IMR-90 (cell line): ENCODE results near the gene TMEM208. TPM values are rescaled to one million over a fixed set of nuclear protein-coding genes. Genes with fewer than 3 reads are reported as not detected.

Experiments used
- ATAC-seq: fragments of 200-7000 bp; cut with Tn5 transposase; 2 replicates; pipeline ENCODE4 v1.9.1; 2020; ENCODE audit warnings: low read depth, mild to moderate bottlenecking, moderate library complexity
- BruUV-seq: library from RNA; stranded (reverse); fragments of 400-500 nt; replicated peaks from 2 replicates; lab custom pipeline; 2021; lab: Mats Ljungman, UMichigan
- CTCF ChIA-PET: fragments of 300-600 bp; formaldehyde crosslinking; extraction: SDS; loops from one replicate; lab custom pipeline; 2021; ENCODE audit warnings: antibody characterized with exemption; lab: Yijun Ruan, JAX
- POLR2A ChIA-PET: fragments of 300-600 bp; sonication (Branson Sonifier 250); formaldehyde crosslinking; loops from one replicate; lab custom pipeline; 2022; ENCODE audit warnings: antibody characterized with exemption; ENCODE audit not compliant: unreplicated experiment; lab: Charles Lee
- DNase-seq: peaks from one replicate; pipeline ENCODE4 v3.0.0; 2013
- H2AFZ ChIP-seq: replicated peaks from 2 replicates; pipeline ENCODE3; 2013; ENCODE audit warnings: low read length, mild to moderate bottlenecking; ENCODE audit not compliant: poor library complexity
- H2AK5ac ChIP-seq: 2 replicates; pipeline ENCODE4 v1.6.1; 2013; ENCODE audit warnings: low read depth, low read length, inconsistent platforms
- H2AK9ac ChIP-seq: replicated peaks from 2 replicates; pipeline ENCODE3; 2013; ENCODE audit warnings: mild to moderate bottlenecking, low read depth, low read length, moderate library complexity; ENCODE audit not compliant: poor library complexity
- H2BK120ac ChIP-seq: 2 replicates; pipeline ENCODE4 v1.6.1; 2013; ENCODE audit warnings: low read depth, low read length, inconsistent platforms
- H2BK15ac ChIP-seq: 3 replicates; pipeline ENCODE4 v1.6.1; 2013; ENCODE audit warnings: low read depth, low read length, inconsistent platforms
- H2BK20ac ChIP-seq: 2 replicates; pipeline ENCODE4 v1.6.1; 2013; ENCODE audit warnings: low read depth, mild to moderate bottlenecking, inconsistent platforms, low read length, moderate library complexity
- H2BK5ac ChIP-seq: 2 replicates; pipeline ENCODE4 v1.6.1; 2013; ENCODE audit warnings: mild to moderate bottlenecking, low read depth, low read length, inconsistent platforms; ENCODE audit not compliant: poor library complexity, severe bottlenecking
- H3K14ac ChIP-seq: replicated peaks from 2 replicates; pipeline ENCODE4 v1.6.1; 2013; ENCODE audit warnings: low read depth, low read length, inconsistent platforms
- H3K18ac ChIP-seq: 2 replicates; pipeline ENCODE4 v1.6.1; 2013; ENCODE audit warnings: low read depth, low read length, control low read depth
- H3K23ac ChIP-seq: 2 replicates; pipeline ENCODE4 v1.6.1; 2013; ENCODE audit warnings: low read depth, low read length, inconsistent platforms
- H3K27ac ChIP-seq: 2 replicates; pipeline ENCODE4 v1.5.1; 2013; ENCODE audit warnings: mild to moderate bottlenecking, control low read depth, low read length; ENCODE audit not compliant: insufficient read depth
- H3K27me3 ChIP-seq: 2 replicates; pipeline ENCODE4 v1.6.1; 2013; ENCODE audit warnings: low read length; ENCODE audit not compliant: control insufficient read depth, insufficient read depth
- H3K36me3 ChIP-seq: 2 replicates; pipeline ENCODE4 v1.6.1; 2013; ENCODE audit warnings: low read length, mixed read lengths; ENCODE audit not compliant: control insufficient read depth, insufficient read depth
- H3K4ac ChIP-seq: 2 replicates; pipeline ENCODE4 v1.6.1; 2013; ENCODE audit warnings: low read depth, low read length, inconsistent platforms
- H3K4me1 ChIP-seq: 2 replicates; pipeline ENCODE4 v1.6.1; 2013; ENCODE audit warnings: low read length, mixed read lengths; ENCODE audit not compliant: control insufficient read depth, insufficient read depth
- H3K4me2 ChIP-seq: 2 replicates; pipeline ENCODE4 v1.6.1; 2013; ENCODE audit warnings: low read depth, mild to moderate bottlenecking, control low read depth, low read length, moderate library complexity
- H3K4me3 ChIP-seq: 2 replicates; pipeline ENCODE4 v1.5.1; 2013; ENCODE audit warnings: low read depth, mild to moderate bottlenecking, control low read depth, low read length, moderate library complexity; ENCODE audit not compliant: insufficient read depth
- H3K56ac ChIP-seq: 2 replicates; pipeline ENCODE4 v1.6.1; 2013; ENCODE audit warnings: low read length, inconsistent platforms; ENCODE audit not compliant: insufficient read depth; ENCODE audit errors: extremely low read depth
- H3K79me1 ChIP-seq, 2 experiments: 2 replicates each; pipeline ENCODE4 v1.6.1; 2013; ENCODE audit warnings: low read length in 2 of 2, inconsistent platforms in 1 of 2, low read depth in 1 of 2
- H3K9ac ChIP-seq: 2 replicates; pipeline ENCODE4 v1.6.1; 2013; ENCODE audit warnings: low read depth, low read length, control low read depth
- H3K9me1 ChIP-seq: 2 replicates; pipeline ENCODE4 v1.6.1; 2013; ENCODE audit warnings: low read length, inconsistent platforms; ENCODE audit not compliant: insufficient read depth
- H3K9me3 ChIP-seq: 2 replicates; pipeline ENCODE4 v1.6.1; 2013; ENCODE audit warnings: low read length; ENCODE audit not compliant: control insufficient read depth, insufficient read depth
- H4K20me1 ChIP-seq: 2 replicates; pipeline ENCODE4 v1.6.1; 2013; ENCODE audit warnings: low read length, inconsistent platforms; ENCODE audit not compliant: insufficient read depth
- H4K5ac ChIP-seq: 2 replicates; pipeline ENCODE4 v1.6.1; 2013; ENCODE audit warnings: mild to moderate bottlenecking, low read depth, low read length, control low read depth
- H4K8ac ChIP-seq, 2 experiments: 2 replicates each; pipeline ENCODE4 v1.6.1; 2013; ENCODE audit warnings: low read depth in 2 of 2, low read length in 2 of 2, control low read depth in 1 of 2, inconsistent platforms in 1 of 2
- H4K91ac ChIP-seq: 2 replicates; pipeline ENCODE4 v1.6.1; 2013; ENCODE audit warnings: low read depth, low read length, inconsistent platforms; ENCODE audit not compliant: insufficient read depth
- CEBPB ChIP-seq: IDR thresholded peaks from 2 replicates; pipeline ENCODE4 v1.6.1; 2012; ENCODE audit warnings: low read depth, low read length, improper control_type of control experiment
- CHD1 ChIP-seq: IDR thresholded peaks from 2 replicates; pipeline ENCODE4 v1.6.1; 2012; ENCODE audit warnings: low read depth, low read length, improper control_type of control experiment
- FOS ChIP-seq: fragments of 150-350 bp; IDR thresholded peaks from 2 replicates; pipeline ENCODE4 v1.6.1; 2016; ENCODE audit warnings: low read depth, low read length
- MAFK ChIP-seq: IDR thresholded peaks from 2 replicates; pipeline ENCODE4 v1.6.1; 2012; ENCODE audit warnings: low read depth, low read length, improper control_type of control experiment
- MAZ ChIP-seq: IDR thresholded peaks from 2 replicates; pipeline ENCODE4 v1.6.1; 2012; ENCODE audit warnings: low read depth, mild to moderate bottlenecking, low read length, improper control_type of control experiment, moderate library complexity, borderline replicate concordance
- MXI1 ChIP-seq: IDR thresholded peaks from 2 replicates; pipeline ENCODE4 v1.6.1; 2012; ENCODE audit warnings: low read depth, mild to moderate bottlenecking, low read length, moderate library complexity, borderline replicate concordance
- RAD21 ChIP-seq: IDR thresholded peaks from 2 replicates; pipeline ENCODE4 v1.6.1; 2012; ENCODE audit warnings: low read length, improper control_type of control experiment
- RCOR1 ChIP-seq: IDR thresholded peaks from 2 replicates; pipeline ENCODE4 v1.6.1; 2012; ENCODE audit warnings: mild to moderate bottlenecking, low read length, improper control_type of control experiment; ENCODE audit not compliant: insufficient replicate concordance
- whole genome bisulfite sequencing, 2 experiments: methylation state at CpG; one replicate each; pipeline versions ENCODE4 v1.1.5 to v1.1.7; 2013; ENCODE audit warnings: missing lambda C conversion rate in 2 of 2; ENCODE audit not compliant: insufficient read length in 1 of 2; ENCODE audit errors: extremely low coverage in 2 of 2; 5-methylcytosine and 5-hydroxymethylcytosine counted together
- dilution Hi-C: fragments of 300-500 bp; cut with HindIII; formaldehyde crosslinking; loops from one replicate; pipeline ENCODE4 v1.14.3; 2018; ENCODE audit warnings: low sequenced_read_pairs; ENCODE audit not compliant: unreplicated experiment
- in situ Hi-C: fragments of 300-500 bp; cut with MboI; formaldehyde crosslinking; loops from 3 replicates; pipeline ENCODE4 v1.14.3; 2019; ENCODE audit warnings: low sequenced_read_pairs, inconsistent platforms, mixed read lengths
- intact Hi-C: fragments of 100-400 bp; cut with micrococcal nuclease; formaldehyde crosslinking; loops from 2 replicates; pipeline ENCODE4 v1.10.0; 2022
- polyA plus RNA-seq, 3 experiments: library from polyadenylated mRNA; depleted of rRNA; stranded (reverse); fragments of >200 nt; gene quantifications; 2 replicates each; pipeline ENCODE4 v1.2.3, GENCODE V29; 2012; ENCODE audit warnings: low replicate concordance in 1 of 3
- total RNA-seq: library from RNA; depleted of rRNA; stranded (reverse); fragments of >200 nt; gene quantifications from 2 replicates; pipeline ENCODE4 v1.2.3, GENCODE V29; 2012
- TF ChIP-seq, protein P1 (sequence below): conservative IDR thresholded peaks from 2 replicates; pipeline ENCODE4 v1.5.1; 2012; ENCODE audit warnings: mild to moderate bottlenecking, low read depth, low read length, improper control_type of control experiment
- TF ChIP-seq, protein P2 (sequence below): fragments of 150-350 bp; IDR thresholded peaks from 2 replicates; pipeline ENCODE4 v1.6.1; 2017; ENCODE audit warnings: mild to moderate bottlenecking, antibody characterized with exemption, low read length, low read depth

TMEM208 gene
- total and polyA plus RNA-seq, 2 of the 4 experiments (the other 2 are of a cell fraction): 65.6 to 66.5 TPM

GRCh38 chr16:67270931-67271338, 44.0 kb downstream of the TMEM208 start:
- TF ChIP-seq MXI1 (no peak), CEBPB (no peak), CHD1 (no peak), RCOR1 (no peak), RAD21 (no peak), FOS (no peak), MAZ (no peak), MAFK (no peak)
- TF ChIP-seq, protein P1, sequence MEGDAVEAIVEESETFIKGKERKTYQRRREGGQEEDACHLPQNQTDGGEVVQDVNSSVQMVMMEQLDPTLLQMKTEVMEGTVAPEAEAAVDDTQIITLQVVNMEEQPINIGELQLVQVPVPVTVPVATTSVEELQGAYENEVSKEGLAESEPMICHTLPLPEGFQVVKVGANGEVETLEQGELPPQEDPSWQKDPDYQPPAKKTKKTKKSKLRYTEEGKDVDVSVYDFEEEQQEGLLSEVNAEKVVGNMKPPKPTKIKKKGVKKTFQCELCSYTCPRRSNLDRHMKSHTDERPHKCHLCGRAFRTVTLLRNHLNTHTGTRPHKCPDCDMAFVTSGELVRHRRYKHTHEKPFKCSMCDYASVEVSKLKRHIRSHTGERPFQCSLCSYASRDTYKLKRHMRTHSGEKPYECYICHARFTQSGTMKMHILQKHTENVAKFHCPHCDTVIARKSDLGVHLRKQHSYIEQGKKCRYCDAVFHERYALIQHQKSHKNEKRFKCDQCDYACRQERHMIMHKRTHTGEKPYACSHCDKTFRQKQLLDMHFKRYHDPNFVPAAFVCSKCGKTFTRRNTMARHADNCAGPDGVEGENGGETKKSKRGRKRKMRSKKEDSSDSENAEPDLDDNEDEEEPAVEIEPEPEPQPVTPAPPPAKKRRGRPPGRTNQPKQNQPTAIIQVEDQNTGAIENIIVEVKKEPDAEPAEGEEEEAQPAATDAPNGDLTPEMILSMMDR: no peak
- TF ChIP-seq, protein P2, sequence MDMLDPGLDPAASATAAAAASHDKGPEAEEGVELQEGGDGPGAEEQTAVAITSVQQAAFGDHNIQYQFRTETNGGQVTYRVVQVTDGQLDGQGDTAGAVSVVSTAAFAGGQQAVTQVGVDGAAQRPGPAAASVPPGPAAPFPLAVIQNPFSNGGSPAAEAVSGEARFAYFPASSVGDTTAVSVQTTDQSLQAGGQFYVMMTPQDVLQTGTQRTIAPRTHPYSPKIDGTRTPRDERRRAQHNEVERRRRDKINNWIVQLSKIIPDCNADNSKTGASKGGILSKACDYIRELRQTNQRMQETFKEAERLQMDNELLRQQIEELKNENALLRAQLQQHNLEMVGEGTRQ: no peak
- Histone ChIP-seq H3K27ac (no peak overlapping the region), H3K18ac (no peak overlapping the region), H3K36me3 (peaks cover 6% of the 10 kb centered on the region), H3K14ac (no peak overlapping the region), H3K4me2 (no peak overlapping the region), H3K9me3 (no peaks in the 10 kb centered on the region), H3K79me1 (peaks cover 4 to 11% of the 10 kb centered on the region in 2 experiments; a peak in 3 of 4 replicates), H3K4me1 (peaks cover 7% of the 10 kb centered on the region), H2BK120ac (0 out of 2 replicates have a peak overlapping the region, but pooled peaks have one; percentile 29), H3K23ac (no peak overlapping the region), H4K91ac (0 out of 2 replicates have a peak overlapping the region, but pooled peaks have one; percentile 6), H2BK15ac (no peak overlapping the region), H4K8ac (no peak overlapping the region), H3K4me3 (no peak overlapping the region), H2BK20ac (no peak overlapping the region), H3K56ac (no peak overlapping the region), H4K5ac (no peak overlapping the region), H4K20me1 (no peaks in the 10 kb centered on the region), H3K4ac (no peak overlapping the region; the same call in 1 of the 2 replicates), H2AFZ (peak overlapping the region; percentile 36), H2AK9ac (no peak overlapping the region), H2AK5ac (peak overlapping the region; percentile 51), H3K9ac (no peak overlapping the region), H3K9me1 (peaks cover 10% of the 10 kb centered on the region), H2BK5ac (no peak overlapping the region), H3K27me3 (no peaks in the 10 kb centered on the region)
- 50% methylated on average over 2 of the region's 11 CpGs; no CpG with 5 or more reads in 1 of the 2 experiments for WGBS, 2 experiments
- intact Hi-C loops: no loop called here
- ChIA-PET CTCF (no interaction called here), POLR2A (no interaction called here)
- BruUV-seq: no TSS peak
- in situ Hi-C loops: no loop called here
- dilution Hi-C loops: no loop called here
- ATAC-seq (no peak), DNase-seq (no peak)
